Stimulated activated CD4-positive, alpha-beta T cell treated with anti-CD3 and anti-CD28 coated beads, Interleukin-1b, Interleukin-23, amount 100 ng/mL, for 1 hour (primary cell): ENCODE results near the gene MYO7A.

Experiments used
- DNase-seq, 2 donors: peaks; one replicate each; pipeline ENCODE4 v3.0.0-alpha.2; 2020; ENCODE audit warnings: low read depth in 2 of 2

The MYO7A gene

GRCh38 chr11:77127235-77127911 lies 673 bp upstream of the MYO7A start:
- peak in 1 of 2 donors; percentile 38 for DNase-seq

GRCh38 chr11:77129069-77129841 lies 1.2 kb downstream of the MYO7A start:
- DNase-seq: no peak

GRCh38 chr11:77129842-77130756 lies 2.1 kb downstream of the MYO7A start:
- DNase-seq: no peak

GRCh38 chr11:77130763-77131513 lies 2.9 kb downstream of the MYO7A start:
- DNase-seq: no peak

- no peak for DNase-seq
Measured at GRCh38 chr11:77131560-77131959, 3.5 kb downstream of the MYO7A start.

GRCh38 chr11:77135069-77135468 lies 7.0 kb downstream of the MYO7A start:
- no peak for DNase-seq

GRCh38 chr11:77136074-77136473 lies 8.0 kb downstream of the MYO7A start:
- no peak for DNase-seq

- DNase-seq: no peak
Measured at GRCh38 chr11:77136784-77137420, 8.9 kb downstream of the MYO7A start.

GRCh38 chr11:77137421-77137820 lies 9.4 kb downstream of the MYO7A start:
- DNase-seq: no peak

GRCh38 chr11:77138106-77138649 lies 10.1 kb downstream of the MYO7A start:
- no peak for DNase-seq

- no peak for DNase-seq
Measured at GRCh38 chr11:77139201-77139600, 11.2 kb downstream of the MYO7A start.

- no peak for DNase-seq
Measured at GRCh38 chr11:77140231-77140851, 12.3 kb downstream of the MYO7A start.

GRCh38 chr11:77141034-77141433 lies 13.0 kb downstream of the MYO7A start:
- no peak for DNase-seq

GRCh38 chr11:77141475-77141874 lies 13.4 kb downstream of the MYO7A start:
- no peak for DNase-seq

- DNase-seq: no peak
Measured at GRCh38 chr11:77142091-77142975, 14.3 kb downstream of the MYO7A start.

GRCh38 chr11:77143405-77144020 lies 15.5 kb downstream of the MYO7A start:
- no peak for DNase-seq

GRCh38 chr11:77144196-77144856 lies 16.3 kb downstream of the MYO7A start:
- no peak for DNase-seq

GRCh38 chr11:77144857-77145428 lies 16.9 kb downstream of the MYO7A start:
- no peak for DNase-seq
